ENCODE data around the gene CDH10.

DNA sequence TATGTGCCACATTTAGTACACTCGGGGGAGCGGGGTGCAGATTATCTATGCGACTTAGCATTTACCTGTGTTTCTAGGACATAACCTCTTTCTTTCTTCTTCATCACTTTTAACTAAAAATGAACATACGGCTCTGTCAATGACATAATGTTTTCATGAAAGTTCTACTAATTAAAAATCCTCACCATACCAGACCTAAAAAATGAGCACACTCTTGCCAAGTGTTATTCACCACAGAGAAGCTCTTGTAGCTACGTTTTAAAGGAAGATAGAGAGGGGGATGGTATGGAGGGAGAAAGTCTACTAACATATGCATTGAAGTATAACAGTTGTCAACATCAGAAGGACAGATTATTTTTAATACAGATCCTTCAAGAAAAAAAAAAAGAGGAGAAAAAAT is 1.6 kb downstream of the CDH10 start:
- no peak for TF ChIP-seq NFE2L2 (conservative IDR thresholded peaks at IDR 0.05; ENCODE audit: low read length)
- TF ChIP-seq HOXA7 (CRISPR knock-in tag; IDR thresholded peaks at IDR 0.05) = no peak
- TF ChIP-seq MYC (IDR thresholded peaks at IDR 0.05; ENCODE audit: borderline replicate concordance, low read length) = no peak
- TF ChIP-seq, protein P1, sequence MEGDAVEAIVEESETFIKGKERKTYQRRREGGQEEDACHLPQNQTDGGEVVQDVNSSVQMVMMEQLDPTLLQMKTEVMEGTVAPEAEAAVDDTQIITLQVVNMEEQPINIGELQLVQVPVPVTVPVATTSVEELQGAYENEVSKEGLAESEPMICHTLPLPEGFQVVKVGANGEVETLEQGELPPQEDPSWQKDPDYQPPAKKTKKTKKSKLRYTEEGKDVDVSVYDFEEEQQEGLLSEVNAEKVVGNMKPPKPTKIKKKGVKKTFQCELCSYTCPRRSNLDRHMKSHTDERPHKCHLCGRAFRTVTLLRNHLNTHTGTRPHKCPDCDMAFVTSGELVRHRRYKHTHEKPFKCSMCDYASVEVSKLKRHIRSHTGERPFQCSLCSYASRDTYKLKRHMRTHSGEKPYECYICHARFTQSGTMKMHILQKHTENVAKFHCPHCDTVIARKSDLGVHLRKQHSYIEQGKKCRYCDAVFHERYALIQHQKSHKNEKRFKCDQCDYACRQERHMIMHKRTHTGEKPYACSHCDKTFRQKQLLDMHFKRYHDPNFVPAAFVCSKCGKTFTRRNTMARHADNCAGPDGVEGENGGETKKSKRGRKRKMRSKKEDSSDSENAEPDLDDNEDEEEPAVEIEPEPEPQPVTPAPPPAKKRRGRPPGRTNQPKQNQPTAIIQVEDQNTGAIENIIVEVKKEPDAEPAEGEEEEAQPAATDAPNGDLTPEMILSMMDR (IDR thresholded peaks at IDR 0.05) = no peak
- TF ChIP-seq POLR2A (IDR thresholded peaks at IDR 0.05; ENCODE audit: low read length) = no peak
- TF ChIP-seq, protein P2, sequence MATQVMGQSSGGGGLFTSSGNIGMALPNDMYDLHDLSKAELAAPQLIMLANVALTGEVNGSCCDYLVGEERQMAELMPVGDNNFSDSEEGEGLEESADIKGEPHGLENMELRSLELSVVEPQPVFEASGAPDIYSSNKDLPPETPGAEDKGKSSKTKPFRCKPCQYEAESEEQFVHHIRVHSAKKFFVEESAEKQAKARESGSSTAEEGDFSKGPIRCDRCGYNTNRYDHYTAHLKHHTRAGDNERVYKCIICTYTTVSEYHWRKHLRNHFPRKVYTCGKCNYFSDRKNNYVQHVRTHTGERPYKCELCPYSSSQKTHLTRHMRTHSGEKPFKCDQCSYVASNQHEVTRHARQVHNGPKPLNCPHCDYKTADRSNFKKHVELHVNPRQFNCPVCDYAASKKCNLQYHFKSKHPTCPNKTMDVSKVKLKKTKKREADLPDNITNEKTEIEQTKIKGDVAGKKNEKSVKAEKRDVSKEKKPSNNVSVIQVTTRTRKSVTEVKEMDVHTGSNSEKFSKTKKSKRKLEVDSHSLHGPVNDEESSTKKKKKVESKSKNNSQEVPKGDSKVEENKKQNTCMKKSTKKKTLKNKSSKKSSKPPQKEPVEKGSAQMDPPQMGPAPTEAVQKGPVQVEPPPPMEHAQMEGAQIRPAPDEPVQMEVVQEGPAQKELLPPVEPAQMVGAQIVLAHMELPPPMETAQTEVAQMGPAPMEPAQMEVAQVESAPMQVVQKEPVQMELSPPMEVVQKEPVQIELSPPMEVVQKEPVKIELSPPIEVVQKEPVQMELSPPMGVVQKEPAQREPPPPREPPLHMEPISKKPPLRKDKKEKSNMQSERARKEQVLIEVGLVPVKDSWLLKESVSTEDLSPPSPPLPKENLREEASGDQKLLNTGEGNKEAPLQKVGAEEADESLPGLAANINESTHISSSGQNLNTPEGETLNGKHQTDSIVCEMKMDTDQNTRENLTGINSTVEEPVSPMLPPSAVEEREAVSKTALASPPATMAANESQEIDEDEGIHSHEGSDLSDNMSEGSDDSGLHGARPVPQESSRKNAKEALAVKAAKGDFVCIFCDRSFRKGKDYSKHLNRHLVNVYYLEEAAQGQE (IDR thresholded peaks at IDR 0.05) = no peak
- TF ChIP-seq PHF8 (IDR thresholded peaks at IDR 0.05; ENCODE audit: borderline replicate concordance, low read depth) = no peak
- TF ChIP-seq RAD21 (conservative IDR thresholded peaks at IDR 0.05 in 1 of 2, IDR thresholded peaks at IDR 0.05 in 1 of 2) = no peak
- TF ChIP-seq RFX5 (IDR thresholded peaks at IDR 0.05) = no peak
- no peak for TF ChIP-seq HOXB5 (CRISPR knock-in tag; IDR thresholded peaks at IDR 0.05)
- TF ChIP-seq ZNF302 (CRISPR knock-in tag; IDR thresholded peaks at IDR 0.05) = no peak

All from A549 (cell line).